Measurements from ENCODE around the gene AP1S1.

- TF ChIP-seq CTCF (optimal IDR thresholded peaks at IDR 0.05 in 1 of 3, IDR thresholded peaks at IDR 0.05 in 1 of 3, conservative IDR thresholded peaks at IDR 0.05 in 1 of 3; ENCODE audit: extremely low read depth in 1 of 3, insufficient read depth in 2 of 3, low read length in 3 of 3): no peak
- TF ChIP-seq EZH2 (IDR thresholded peaks at IDR 0.05; ENCODE audit: low read length): no peak
These were observed 12.3 kb downstream of the AP1S1 start for GRCh38 chr7:101166648-101166908.

Data from keratinocyte (primary cell).